Right lung (tissue), 5 donors: ENCODE data around the gene KIRREL1. TPM values are rescaled to one million over a fixed set of nuclear protein-coding genes. Genes with fewer than 3 reads are reported as not detected.
A peak's percentile ranks its signal among the peaks of the same experiment; 100 is the strongest.

ENCODE experiments used
- DNase-seq, 2 donors: peaks; one replicate each; pipeline ENCODE4 v3.0.0-alpha.2; 2013
- polyA plus RNA-seq, 5 donors: library from polyadenylated mRNA; unstranded; fragments of 120-200 nt; gene quantifications; one replicate each; pipeline versions ENCODE4 v1.2.1 to v1.2.3, GENCODE V29; 2013; ENCODE audit warnings: inconsistent platforms in 1 of 5, low replicate concordance in 1 of 5; ENCODE audit not compliant: insufficient read length in 5 of 5, insufficient read depth in 1 of 5

KIRREL1 gene
- polyA plus RNA-seq, 5 donors: 43.3 to 61.9 (median 47.8) TPM

GRCh38 chr1:158025576-158026230 lies 32.3 kb downstream of the KIRREL1 start:
- DNase-seq: no peak

- no peak for DNase-seq
Observed at GRCh38 chr1:158026651-158027050, 33.2 kb downstream of the KIRREL1 start.

- no peak for DNase-seq
Observed at GRCh38 chr1:158027508-158027907, 34.1 kb downstream of the KIRREL1 start.

GRCh38 chr1:158028969-158029368 lies 35.5 kb downstream of the KIRREL1 start:
- DNase-seq: no peak

GRCh38 chr1:158035014-158035413 lies 41.6 kb downstream of the KIRREL1 start:
- DNase-seq: no peak

GRCh38 chr1:158035976-158036583 lies 42.6 kb downstream of the KIRREL1 start:
- DNase-seq: no peak

- DNase-seq: no peak
Observed at GRCh38 chr1:158037008-158037865, 43.8 kb downstream of the KIRREL1 start.

- no peak for DNase-seq
Observed at GRCh38 chr1:158037866-158038359, 44.5 kb downstream of the KIRREL1 start.

GRCh38 chr1:158038793-158039192 lies 45.3 kb downstream of the KIRREL1 start:
- DNase-seq: no peak

GRCh38 chr1:158039380-158039779 lies 45.9 kb downstream of the KIRREL1 start:
- DNase-seq: no peak

- DNase-seq: no peak
Observed at GRCh38 chr1:158040323-158040722, 46.9 kb downstream of the KIRREL1 start.

- no peak for DNase-seq
Observed at GRCh38 chr1:158043232-158043631, 49.8 kb downstream of the KIRREL1 start.

GRCh38 chr1:158045639-158046038 lies 52.2 kb downstream of the KIRREL1 start:
- DNase-seq: peak; percentile 42 to 55

GRCh38 chr1:158046715-158047510 lies 53.5 kb downstream of the KIRREL1 start:
- DNase-seq: no peak

GRCh38 chr1:158048371-158049067 lies 55.1 kb downstream of the KIRREL1 start:
- DNase-seq: no peak

- no peak for DNase-seq
Observed at GRCh38 chr1:158049853-158050252, 56.4 kb downstream of the KIRREL1 start.

GRCh38 chr1:158053276-158053675 lies 59.8 kb downstream of the KIRREL1 start:
- DNase-seq: no peak

GRCh38 chr1:158054721-158055120 lies 61.3 kb downstream of the KIRREL1 start:
- no peak for DNase-seq

- no peak for DNase-seq
Observed at GRCh38 chr1:158055854-158056253, 62.4 kb downstream of the KIRREL1 start.

- no peak for DNase-seq
Observed at GRCh38 chr1:158056498-158056897, 63.1 kb downstream of the KIRREL1 start.
